GM18519 (cell line): ENCODE data around the gene VPS51.

Experiments used
- ATAC-seq: cut with Tn5 transposase; IDR thresholded peaks from one replicate; pipeline ENCODE4 v1.9.1; 2021; ENCODE audit warnings: mild to moderate bottlenecking, moderate library complexity; ENCODE audit not compliant: unreplicated experiment, low FRiP score

Gene VPS51

GRCh38 chr11:65104628-65105027 is 8.6 kb downstream of the VPS51 start:
- no peak for ATAC-seq

DNA sequence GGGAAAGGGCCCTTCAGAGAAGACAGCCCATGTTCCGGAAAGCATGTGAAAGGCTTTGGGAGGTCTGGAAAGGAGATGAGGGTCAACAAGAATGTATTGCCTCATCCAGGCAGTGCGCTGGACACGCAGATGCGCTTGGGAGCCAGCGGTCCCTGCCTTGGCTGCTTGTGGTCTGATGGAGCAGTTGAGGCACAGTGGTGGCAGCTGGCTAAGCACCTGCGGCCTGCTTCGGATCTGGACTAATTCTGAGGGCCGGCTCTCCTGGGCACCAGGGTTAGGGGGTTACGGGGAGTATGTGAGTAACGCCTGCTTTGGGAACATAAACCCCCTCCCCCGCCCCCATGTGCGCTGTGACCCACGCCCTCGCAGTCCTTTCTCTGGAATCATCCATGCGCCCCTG is 11.1 kb downstream of the VPS51 start:
- no peak for ATAC-seq

- ATAC-seq, result no peak
These were observed 11.9 kb downstream of the VPS51 start for GRCh38 chr11:65107751-65108468.

DNA sequence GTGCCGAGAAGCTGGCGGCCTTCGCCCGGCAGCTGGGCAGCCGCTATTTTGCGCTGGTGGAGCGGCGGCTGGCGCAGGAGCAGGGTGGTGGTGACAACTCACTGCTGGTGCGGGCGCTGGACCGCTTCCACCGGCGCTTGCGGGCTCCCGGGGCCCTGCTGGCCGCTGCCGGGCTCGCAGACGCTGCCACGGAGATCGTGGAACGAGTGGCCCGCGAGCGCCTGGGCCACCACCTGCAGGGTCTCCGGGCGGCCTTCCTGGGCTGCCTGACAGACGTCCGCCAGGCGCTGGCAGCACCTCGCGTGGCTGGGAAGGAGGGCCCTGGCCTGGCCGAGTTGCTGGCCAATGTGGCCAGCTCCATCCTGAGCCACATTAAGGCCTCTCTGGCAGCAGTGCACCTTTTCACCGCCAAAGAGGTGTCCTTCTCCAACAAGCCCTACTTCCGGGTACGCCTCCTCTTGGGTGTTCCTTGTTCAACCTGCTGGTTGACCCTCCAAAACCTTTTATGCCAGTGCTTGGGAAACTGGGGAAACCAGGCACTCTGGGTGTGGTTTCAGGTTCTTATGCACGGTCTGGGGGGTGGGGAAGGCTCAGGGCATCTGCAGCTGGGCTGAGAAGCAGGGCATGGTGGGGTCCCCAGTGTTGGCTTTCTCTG is 12.6 kb downstream of the VPS51 start:
- ATAC-seq, result no peak

- ATAC-seq, result no peak
These were observed 13.5 kb downstream of the VPS51 start for GRCh38 chr11:65109231-65110198.

- ATAC-seq, result no peak
These were observed 14.4 kb downstream of the VPS51 start for GRCh38 chr11:65110354-65110861.

DNA sequence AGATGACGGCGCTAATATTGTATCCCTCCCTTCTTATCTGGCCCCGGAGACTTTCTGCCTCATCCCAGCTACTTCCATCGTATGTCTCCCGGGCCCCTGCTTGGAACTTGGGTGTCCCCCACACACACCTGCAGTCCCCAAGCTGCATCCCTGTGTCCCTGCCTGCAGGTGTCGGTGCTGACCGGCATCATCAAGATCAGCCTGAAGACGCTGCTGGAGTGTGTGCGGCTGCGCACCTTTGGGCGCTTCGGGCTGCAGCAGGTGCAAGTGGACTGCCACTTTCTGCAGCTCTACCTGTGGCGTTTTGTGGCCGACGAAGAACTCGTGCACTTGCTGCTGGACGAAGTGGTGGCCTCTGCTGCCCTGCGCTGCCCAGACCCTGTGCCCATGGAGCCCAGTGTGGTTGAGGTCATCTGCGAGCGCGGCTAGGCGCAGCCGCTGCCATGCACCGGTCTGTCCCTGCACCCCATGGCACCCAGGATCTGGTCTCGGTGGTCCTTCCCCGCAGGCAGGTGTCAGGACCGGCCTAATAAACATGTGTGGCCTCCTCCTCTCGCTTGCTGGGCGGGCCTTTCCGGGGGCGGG is 15.2 kb downstream of the VPS51 start:
- no peak for ATAC-seq

DNA sequence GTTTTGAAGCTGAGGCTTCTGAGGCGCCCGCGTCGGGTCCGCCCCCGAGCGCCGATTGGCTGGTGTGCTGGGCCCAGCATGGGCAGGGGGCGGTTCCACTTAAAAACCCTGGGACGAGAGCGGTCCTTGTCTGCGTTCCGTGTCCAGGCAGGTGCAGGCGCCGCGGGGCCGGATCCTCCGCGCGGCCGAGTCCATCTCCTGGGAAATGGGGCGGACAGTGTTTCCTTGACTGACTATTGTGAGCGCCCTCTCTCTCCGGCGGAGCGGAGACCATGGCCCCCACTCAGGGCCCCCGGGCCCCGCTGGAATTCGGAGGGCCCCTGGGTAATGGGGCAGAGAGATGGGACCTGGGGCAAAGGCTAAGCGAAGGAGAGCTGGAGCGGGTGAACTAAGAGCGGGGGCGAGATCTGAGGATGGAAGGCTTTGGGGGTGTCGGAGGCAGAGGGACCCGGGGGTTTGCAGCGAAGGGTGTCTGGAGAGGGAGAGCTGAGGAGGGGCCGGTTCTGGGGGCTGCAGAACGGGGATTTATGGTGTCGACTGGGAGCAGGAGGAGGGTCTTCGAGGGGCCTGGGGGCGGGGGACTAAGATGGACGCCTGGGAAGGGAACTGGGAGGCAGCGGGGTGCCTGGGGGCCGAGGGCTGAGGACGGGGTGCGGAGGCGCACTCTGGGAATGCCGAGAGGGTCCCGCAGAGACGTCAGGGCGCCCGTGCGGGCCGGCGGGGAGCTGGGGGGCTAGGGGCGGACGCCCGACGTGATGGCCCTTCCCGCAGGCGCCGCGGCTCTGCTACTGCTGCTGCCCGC is 15.9 kb downstream of the VPS51 start, which contains the start of gene TM7SF2:
TM7SF2 (plus strand) TSS at position 129 of the 802 bp plus-strand sequence; CDS start at position 273, 144 bp downstream.
- peak; percentile 37 for ATAC-seq

DNA sequence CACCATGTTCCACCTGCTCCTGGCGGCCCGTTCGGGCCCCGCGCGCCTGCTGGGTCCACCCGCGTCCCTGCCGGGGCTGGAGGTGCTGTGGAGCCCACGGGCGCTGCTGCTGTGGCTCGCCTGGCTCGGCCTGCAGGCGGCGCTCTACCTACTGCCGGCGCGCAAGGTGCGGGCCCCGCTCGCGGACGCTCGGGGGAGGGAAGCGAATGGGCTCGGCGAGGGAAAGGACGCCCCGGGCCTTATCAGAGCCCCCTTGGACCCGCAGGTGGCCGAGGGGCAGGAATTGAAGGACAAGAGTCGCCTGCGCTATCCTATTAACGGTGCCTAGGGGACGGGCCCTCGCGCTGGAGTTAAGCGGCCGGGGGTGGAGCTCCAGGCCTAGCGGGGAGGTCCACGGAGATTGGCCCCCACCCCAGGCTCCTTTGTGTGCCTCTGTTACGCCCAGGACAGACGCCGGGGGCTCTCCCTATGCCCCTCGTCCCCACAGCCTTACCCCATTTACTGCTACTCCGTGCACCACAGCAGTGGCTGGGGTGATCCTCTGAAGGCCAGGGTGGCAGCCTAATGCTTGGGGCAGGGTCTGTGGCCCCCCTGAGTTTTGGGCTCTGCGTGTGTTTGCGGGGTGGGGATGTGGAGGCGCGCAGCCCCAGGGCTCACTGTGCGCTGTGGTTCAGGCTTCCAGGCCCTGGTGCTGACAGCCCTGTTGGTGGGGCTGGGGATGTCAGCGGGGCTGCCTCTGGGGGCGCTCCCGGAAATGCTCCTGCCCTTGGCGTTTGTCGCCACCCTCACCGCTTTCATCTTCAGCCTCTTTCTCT is 16.7 kb downstream of the VPS51 start:
- ATAC-seq, result no peak

- no peak for ATAC-seq
These were observed 17.3 kb downstream of the VPS51 start for GRCh38 chr11:65113361-65113756.

GRCh38 chr11:65113839-65114238 is 17.8 kb downstream of the VPS51 start:
- no peak for ATAC-seq

GRCh38 chr11:65114538-65115171 is 18.6 kb downstream of the VPS51 start:
- no peak for ATAC-seq

DNA sequence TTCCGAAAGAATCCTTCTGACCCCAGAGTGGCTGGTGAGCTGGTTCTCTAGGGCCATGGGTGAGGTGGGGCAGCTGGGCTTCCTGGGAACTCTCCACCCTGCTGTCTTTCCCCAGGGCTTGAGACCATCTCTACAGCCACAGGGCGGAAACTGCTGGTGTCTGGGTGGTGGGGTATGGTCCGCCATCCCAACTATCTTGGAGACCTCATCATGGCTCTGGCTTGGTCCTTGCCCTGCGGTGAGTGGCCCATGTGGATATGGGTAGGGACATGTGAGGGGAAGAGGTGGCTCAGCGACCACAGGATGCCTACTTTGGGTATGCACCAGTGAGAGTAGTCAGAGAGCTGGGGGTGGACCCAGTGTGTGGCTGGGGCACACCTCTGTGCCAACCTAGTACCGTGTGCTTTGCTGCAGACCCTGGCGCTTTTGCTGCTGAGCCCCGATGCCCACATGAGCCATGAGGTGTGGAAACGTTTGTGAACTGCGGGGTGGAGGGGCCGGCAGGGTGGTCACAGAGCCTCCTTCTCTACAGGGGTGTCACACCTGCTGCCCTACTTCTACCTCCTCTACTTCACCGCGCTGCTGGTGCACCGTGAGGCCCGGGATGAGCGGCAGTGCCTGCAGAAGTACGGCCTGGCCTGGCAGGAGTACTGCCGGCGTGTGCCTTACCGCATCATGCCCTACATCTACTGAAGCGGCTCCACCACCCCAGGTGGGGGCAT is 19.5 kb downstream of the VPS51 start:
- ATAC-seq, result no peak

- ATAC-seq, result no peak
These were observed 20.6 kb downstream of the VPS51 start for GRCh38 chr11:65116370-65117205.

GRCh38 chr11:65117206-65118096 is 21.4 kb downstream of the VPS51 start, which contains the start of gene ZNHIT2:
ZNHIT2 (minus strand) TSS chr11:65117701; CDS start chr11:65117653, 48 bp downstream.
- ATAC-seq, result peak; percentile 29
